ENCODE results near the gene TTBK1.
A peak's percentile ranks its signal among the peaks of the same experiment; 100 is the strongest.

Gene TTBK1

DNA sequence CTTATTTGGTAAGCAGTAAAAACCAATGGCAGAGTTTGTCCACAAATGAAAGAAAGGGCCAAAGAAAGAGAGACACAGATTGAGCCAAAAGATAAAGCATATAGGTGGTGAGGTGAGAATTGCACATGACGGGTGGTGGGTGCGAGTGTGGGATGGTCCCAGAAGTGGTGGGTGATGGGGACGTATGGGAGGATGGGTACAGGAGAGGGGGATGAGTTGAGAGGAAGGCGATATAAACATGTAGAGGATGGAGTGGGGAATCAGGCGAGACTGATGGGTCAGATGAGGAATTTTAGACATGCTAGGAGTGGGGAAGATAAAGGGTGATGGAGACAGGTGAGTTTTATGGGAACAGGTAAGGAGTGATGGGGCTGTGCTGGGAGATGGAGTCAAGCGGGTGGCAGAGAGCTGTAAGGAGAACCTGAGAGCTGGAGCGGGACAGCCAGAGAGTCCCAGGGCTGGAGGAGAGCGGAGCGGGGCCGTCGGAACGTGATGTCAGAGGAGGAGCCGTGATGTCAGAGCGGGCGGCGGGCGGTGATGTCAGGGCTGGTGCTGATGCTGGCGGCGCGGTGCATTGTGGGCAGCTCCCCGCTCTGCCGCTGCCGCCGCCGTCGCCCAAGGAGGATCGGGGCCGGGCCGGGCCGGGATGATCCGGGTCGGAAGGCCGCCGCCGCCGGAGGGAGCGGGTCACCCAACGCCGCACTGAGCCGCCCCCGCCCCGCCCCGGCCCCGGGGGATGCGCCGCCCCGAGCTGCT lies at the start of gene TTBK1:
TTBK1 (plus strand) TSS at position 574 of the 756 bp plus-strand sequence. CDS start 3,180 bp downstream, outside the sequence.
- peak in 3 of 6 experiments; percentile 9 to 17 (median 15) for DNase-seq

DNA sequence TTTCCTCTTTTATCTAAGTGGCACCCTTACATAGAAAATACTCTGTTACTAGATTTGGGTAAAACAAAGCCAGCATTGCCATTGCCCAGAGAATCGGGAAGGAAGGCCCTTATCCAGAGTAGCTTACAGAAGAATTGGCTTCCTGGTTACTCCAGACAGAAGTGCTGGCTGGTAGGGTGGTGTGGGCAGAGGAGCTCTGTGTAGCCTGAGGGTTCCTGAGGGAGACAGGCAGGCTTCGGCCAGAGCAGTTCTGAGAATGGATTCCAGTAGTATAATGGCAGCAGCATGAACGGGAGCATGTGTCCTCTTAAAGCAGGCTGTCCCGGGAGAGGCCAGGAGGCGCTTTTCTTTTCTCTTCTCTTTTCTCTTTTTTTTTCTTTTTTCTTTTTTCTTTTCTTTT lies 49.4 kb upstream of the TTBK1 start:
- no peak for DNase-seq

GRCh38 chr6:43196337-43196736 lies 46.9 kb upstream of the TTBK1 start:
- no peak for DNase-seq

DNA sequence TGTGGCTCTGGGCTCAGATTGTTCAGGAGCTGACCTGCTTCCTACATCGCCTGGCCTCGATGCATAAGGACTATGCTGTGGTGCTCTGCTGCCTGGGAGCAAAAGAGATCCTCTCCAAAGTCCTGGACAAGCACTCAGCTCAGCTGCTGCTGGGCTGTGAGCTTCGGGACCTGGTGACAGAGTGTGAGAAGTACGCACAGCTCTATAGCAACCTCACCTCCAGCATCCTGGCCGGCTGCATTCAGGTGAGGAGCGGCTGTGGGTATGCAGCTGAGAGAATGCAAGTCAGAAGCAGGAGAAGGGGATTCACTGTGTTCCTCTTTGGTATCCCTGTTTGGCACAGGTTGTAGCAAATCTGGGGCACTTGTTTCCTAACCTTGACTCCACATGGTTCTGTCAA lies 43.4 kb upstream of the TTBK1 start:
- no peak for DNase-seq

DNA sequence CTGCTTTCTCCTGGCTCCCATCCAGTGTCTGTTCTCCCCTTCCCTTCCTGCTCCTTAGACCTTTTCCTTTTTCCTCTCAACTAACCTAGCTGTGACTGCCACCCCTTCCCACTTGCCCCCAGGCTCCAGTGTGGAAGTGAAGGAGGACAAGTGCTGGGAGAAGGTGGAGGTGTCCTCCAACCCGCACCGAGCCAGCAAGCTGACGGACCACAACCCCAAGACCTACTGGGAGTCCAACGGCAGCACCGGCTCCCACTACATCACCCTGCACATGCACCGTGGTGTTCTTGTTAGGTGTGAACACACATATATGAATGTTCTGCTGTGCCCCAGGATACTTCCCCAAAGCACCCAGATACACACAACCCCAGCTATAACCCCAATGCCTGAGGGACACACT lies 42.7 kb upstream of the TTBK1 start:
- no peak for DNase-seq

DNA sequence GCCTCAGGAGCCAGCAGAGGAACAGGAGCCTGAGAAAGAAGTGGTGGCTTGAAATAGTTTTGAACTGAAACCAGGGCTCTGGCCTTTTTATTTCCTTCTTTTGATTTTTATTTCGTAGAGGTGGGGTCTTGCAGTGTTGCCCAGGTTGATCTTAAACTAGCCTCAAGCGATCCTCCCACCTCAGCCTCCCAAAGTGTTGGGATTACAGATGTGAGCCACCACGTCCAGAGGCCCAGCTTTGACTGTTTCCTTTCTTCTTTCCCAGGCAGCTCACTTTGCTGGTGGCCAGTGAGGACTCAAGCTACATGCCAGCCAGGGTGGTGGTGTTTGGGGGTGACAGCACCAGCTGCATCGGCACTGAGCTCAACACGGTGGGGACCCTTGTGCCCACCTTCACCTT lies 40.8 kb upstream of the TTBK1 start:
- DNase-seq = no peak

- DNase-seq = no peak
Measured at GRCh38 chr6:43203029-43203717, 40.1 kb upstream of the TTBK1 start.

- DNase-seq = no peak
Measured at GRCh38 chr6:43203718-43204095, 39.6 kb upstream of the TTBK1 start.

GRCh38 chr6:43204271-43205105 lies 38.8 kb upstream of the TTBK1 start:
- DNase-seq = no peak

DNA sequence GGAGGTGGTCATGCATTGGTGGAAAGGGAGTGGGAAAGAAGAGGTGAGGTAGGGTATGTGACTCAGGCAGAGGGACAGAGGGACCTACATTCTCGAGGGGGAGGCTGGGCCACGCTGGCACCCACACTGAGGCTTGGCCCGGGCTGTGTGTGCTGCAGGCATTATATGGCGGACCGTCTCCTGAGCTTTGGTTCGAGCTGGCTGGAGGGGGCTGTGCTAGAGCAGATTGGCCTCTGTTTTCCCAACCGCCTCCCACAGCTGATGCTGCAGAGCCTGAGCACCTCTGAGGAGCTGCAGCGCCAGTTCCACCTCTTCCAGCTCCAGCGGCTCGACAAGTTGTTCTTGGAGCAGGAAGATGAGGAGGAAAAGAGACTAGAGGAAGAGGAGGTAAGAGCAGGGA lies 37.4 kb upstream of the TTBK1 start:
- no peak for DNase-seq

GRCh38 chr6:43207286-43207685 lies 36.0 kb upstream of the TTBK1 start:
- no peak for DNase-seq

DNA sequence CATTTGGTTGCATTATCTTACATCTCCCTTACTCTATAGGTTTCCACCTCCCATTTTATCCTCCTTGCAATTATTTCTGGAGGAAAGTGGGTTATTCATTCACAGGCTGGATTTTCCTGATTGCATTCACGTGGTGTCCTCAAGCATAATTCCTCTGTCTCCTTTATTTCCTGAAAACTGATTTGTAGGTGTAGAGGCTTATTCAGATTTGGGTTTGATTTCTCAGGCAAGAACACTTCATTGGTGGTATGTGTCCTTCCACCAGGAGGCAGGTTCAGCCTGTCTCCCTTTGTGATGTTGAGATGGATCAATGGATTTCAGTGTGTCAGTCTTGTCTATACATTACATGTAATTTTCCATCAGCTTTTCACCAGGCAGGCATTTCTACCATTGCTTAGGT lies 31.3 kb upstream of the TTBK1 start:
- no peak for DNase-seq

DNA sequence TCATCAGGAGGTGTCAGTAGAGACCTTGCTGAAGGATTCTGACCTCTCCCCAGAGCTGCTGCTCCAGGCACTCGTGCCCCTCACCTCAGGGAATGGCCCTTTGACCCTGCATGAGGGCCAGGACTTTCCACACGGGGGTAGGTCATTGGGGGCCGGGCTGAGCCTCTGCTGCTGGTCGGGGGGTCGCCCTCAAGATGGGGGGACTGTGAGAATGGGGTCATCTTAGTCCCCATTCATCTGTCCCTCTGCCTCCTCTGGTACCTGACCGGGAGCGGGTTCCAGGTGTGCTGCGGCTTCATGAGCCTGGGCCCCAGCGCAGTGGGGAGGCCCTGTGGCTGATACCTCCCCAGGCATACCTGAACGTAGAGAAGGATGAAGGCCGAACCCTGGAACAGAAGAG lies 29.9 kb upstream of the TTBK1 start:
- no peak for DNase-seq

DNA sequence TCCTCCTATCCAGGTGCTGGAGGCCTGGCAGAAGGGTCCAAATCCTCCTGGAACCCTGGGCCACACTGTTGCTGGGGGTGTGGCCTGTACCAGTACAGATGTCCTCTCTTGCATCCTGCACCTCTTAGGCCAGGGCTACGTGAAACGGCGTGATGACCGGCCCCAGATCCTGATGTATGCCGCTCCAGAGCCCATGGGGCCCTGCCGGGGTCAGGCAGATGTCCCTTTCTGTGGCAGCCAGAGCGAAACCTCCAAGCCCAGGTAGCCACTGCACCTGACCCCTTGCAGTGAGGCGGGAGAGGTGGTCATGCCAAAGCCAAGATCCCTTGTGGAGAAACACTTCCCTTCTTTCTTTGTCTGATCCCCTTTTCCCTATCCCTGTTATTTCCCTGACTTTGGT lies 28.2 kb upstream of the TTBK1 start:
- no peak for DNase-seq

DNA sequence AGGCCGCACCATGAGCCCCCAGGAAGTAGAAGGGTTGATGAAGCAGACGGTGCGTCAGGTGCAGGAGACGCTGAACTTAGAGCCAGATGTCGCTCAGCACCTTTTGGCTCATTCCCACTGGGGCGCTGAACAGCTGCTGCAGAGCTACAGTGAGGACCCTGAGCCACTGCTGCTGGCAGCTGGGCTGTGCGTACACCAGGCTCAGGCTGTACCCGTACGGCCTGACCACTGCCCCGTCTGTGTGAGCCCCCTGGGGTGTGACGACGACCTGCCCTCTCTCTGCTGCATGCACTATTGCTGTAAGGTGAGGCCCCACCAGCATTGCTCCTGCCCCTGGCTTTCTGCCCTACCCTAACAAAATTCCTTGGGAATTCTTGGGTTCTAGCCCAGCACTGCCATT lies 27.1 kb upstream of the TTBK1 start:
- no peak for DNase-seq

- no peak for DNase-seq
Measured at GRCh38 chr6:43217351-43217750, 25.9 kb upstream of the TTBK1 start.

DNA sequence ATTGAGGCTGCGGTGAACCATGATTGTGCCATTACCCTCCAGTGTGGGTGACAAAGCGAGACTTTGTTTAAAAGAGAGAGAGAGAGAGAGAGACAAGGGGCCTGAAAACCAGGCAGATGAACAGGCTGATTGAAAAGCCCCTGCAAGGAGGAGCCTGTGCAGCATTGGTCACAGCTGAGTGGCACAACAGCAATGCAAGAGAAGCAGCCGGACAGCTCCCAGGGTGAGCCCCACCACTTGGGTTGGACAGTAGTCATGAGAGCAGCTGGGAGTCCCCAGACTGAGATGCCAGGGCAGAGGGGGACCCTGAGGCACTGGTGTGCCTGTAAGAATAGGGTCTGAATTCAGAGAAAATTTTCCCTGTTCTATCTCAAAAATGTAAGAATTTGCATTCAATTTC lies 24.2 kb upstream of the TTBK1 start:
- DNase-seq = no peak

DNA sequence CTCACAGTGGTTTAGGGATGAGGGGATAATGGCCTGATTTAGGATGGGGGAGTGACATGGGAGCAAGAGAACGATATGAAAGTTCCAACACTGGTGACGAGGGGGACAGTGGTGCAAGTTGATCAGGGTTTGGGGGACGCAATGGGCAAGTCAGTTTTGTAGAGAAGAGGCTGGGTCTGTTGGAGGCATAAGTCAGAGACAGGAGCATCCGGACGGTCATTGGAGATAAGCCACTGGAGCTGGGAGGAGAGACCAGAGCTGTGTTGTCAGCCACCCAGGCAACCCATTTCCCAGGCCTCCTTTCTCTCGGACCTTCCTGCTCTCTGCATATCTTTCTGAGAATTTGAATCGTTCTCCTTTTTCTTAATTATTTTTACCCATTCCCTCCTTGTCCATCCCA lies 23.5 kb upstream of the TTBK1 start:
- DNase-seq = no peak

GRCh38 chr6:43220439-43220951 lies 22.8 kb upstream of the TTBK1 start:
- DNase-seq = no peak

- DNase-seq = no peak
Measured at GRCh38 chr6:43221046-43221972, 22.0 kb upstream of the TTBK1 start.

DNA sequence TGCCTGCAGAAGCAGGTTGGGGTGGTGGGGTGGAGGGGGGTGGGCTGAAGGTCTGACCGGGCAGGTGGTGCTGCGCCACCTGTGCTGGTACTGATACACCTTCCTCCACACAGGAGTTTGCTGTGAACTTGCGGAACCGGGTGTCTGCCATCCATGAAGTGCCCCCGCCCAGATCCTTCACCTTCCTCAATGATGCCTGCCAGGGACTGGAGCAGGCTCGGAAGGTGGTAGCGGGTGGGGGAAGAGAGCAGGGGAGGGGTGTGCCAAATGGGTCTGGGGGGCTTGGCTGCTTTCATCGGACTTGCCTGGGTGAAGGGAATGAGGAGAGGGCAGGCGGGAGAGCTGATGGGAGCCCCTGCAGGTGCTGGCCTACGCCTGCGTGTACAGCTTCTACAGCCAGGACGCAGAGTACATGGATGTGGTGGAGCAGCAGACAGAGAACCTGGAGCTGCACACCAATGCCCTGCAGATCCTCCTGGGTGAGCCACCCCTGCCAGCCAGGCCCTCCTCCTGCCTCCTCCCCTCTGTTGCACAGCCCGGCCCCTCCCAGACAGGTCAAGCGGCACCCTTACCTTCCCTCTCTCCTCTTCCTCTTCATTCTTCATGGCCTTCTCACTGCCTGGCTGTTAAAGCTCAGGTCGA lies 20.7 kb upstream of the TTBK1 start:
- DNase-seq = no peak

- no peak for DNase-seq
Measured at GRCh38 chr6:43223175-43223574, 20.1 kb upstream of the TTBK1 start.

All from stimulated activated naive CD4-positive, alpha-beta T cell (primary cell).